B cell (primary cell): Measurements from ENCODE around the gene BRD1. TPM values are rescaled to one million over a fixed set of nuclear protein-coding genes. Genes with fewer than 3 reads are reported as not detected.

Experiments used
- ATAC-seq: fragments of 200-7000 bp; cut with Tn5 transposase; one replicate; pipeline ENCODE4 v1.10.0; 2021; ENCODE audit warnings: low read depth, mild to moderate bottlenecking, moderate number of reproducible peaks, moderate library complexity
- CTCF ChIA-PET: fragments of 350-600 bp; sonication (Branson Sonifier 250); formaldehyde crosslinking; loops from one replicate; lab custom pipeline; 2021; ENCODE audit warnings: antibody characterized with exemption, inconsistent platforms; lab: Charles Lee
- POLR2A ChIA-PET: fragments of 350-600 bp; sonication (Branson Sonifier 250); formaldehyde crosslinking; loops from one replicate; lab custom pipeline; 2021; ENCODE audit warnings: antibody characterized with exemption; lab: Charles Lee
- DNase-seq: peaks from one replicate; pipeline ENCODE4 v3.0.0; 2013
- H2AFZ ChIP-seq: 2 replicates; pipeline ENCODE4 v1.6.1; 2012; ENCODE audit warnings: mild to moderate bottlenecking, low read depth, low read length; ENCODE audit not compliant: insufficient read depth, poor library complexity, severe bottlenecking
- H3K27ac ChIP-seq, 2 donors: 1 replicate in 1 of 2; 2 replicates in 1 of 2; pipeline ENCODE4 v1.5.1; 2012 to 2013; ENCODE audit warnings: low read length in 2 of 2, mild to moderate bottlenecking in 2 of 2, moderate library complexity in 1 of 2
- H3K27me3 ChIP-seq, 4 experiments: fragments of 200-600 bp in 1 of 4; sonication (generic) in 1 of 4; replicated peaks in 1 of 4; 1 replicate in 2 of 4; 2 replicates in 2 of 4; pipeline versions ENCODE4 v1.6.1 to v1.7.0; 2013 to 2016; ENCODE audit warnings: low read length in 3 of 4, mild to moderate bottlenecking in 2 of 4, mixed read lengths in 1 of 4, moderate library complexity in 1 of 4; ENCODE audit not compliant: insufficient read depth in 4 of 4, control insufficient read depth in 3 of 4; ENCODE audit errors: control extremely low read depth in 1 of 4
- H3K36me3 ChIP-seq, 2 experiments: replicated peaks in 1 of 2; 1 replicate in 1 of 2; 2 replicates in 1 of 2; pipeline versions ENCODE4 v1.6.1 to v1.7.1; 2013; ENCODE audit warnings: low read length in 1 of 2; ENCODE audit not compliant: insufficient read depth in 2 of 2, control insufficient read depth in 1 of 2; ENCODE audit errors: control extremely low read depth in 1 of 2, extremely low read depth in 1 of 2
- H3K4me1 ChIP-seq, 2 donors: fragments of 200-600 bp in 1 of 2; sonication (generic) in 1 of 2; 1 replicate in 1 of 2; 2 replicates in 1 of 2; pipeline versions ENCODE4 v1.5.1 to v1.6.1; 2013 to 2017; ENCODE audit warnings: low read length in 2 of 2; ENCODE audit not compliant: control insufficient read depth in 2 of 2, insufficient read depth in 2 of 2
- H3K4me2 ChIP-seq: replicated peaks from 2 replicates; pipeline ENCODE3; 2012; ENCODE audit warnings: mild to moderate bottlenecking, low read depth, low read length; ENCODE audit not compliant: poor library complexity, severe bottlenecking
- H3K4me3 ChIP-seq, 5 experiments: fragments of 200-600 bp in 1 of 5; sonication (generic) in 1 of 5; 1 replicate in 3 of 5; 2 replicates in 2 of 5; pipeline versions ENCODE4 v1.5.1 to v1.7.0; 2011 to 2016; ENCODE audit warnings: low read length in 4 of 5, mild to moderate bottlenecking in 4 of 5, low read depth in 2 of 5, control low read depth in 1 of 5, moderate library complexity in 1 of 5; ENCODE audit not compliant: insufficient read depth in 1 of 5; ENCODE audit errors: control extremely low read depth in 1 of 5, extremely low read depth in 1 of 5
- H3K79me2 ChIP-seq: fragments of 200-600 bp; sonication (generic); one replicate; pipeline ENCODE4 v1.6.0; 2016; ENCODE audit warnings: low read length; ENCODE audit not compliant: control insufficient read depth, insufficient read depth
- H3K9ac ChIP-seq: fragments of 200-600 bp; sonication (generic); 2 replicates; pipeline ENCODE4 v1.6.1; 2017; ENCODE audit warnings: mild to moderate bottlenecking, low read length, moderate library complexity
- H3K9me3 ChIP-seq, 3 donors: one replicate each; pipeline versions ENCODE4 v1.6.1 to v1.7.1; 2013; ENCODE audit warnings: low read length in 2 of 3; ENCODE audit not compliant: control insufficient read depth in 2 of 3, insufficient read depth in 1 of 3; ENCODE audit errors: control extremely low read depth in 1 of 3
- H4K20me1 ChIP-seq: 2 replicates; pipeline ENCODE4 v1.6.0; 2012; ENCODE audit warnings: mild to moderate bottlenecking, low read length; ENCODE audit not compliant: insufficient read depth, control insufficient read depth, poor library complexity, severe bottlenecking
- H3K27ac Mint-ChIP-seq: one replicate; pipeline ENCODE4 v1.8.0; 2021; ENCODE audit warnings: mixed read lengths
- H3K27me3 Mint-ChIP-seq: one replicate; pipeline ENCODE4 v1.8.0; 2021; ENCODE audit warnings: mixed read lengths
- H3K4me1 Mint-ChIP-seq: one replicate; pipeline ENCODE4 v1.8.0; 2021; ENCODE audit warnings: mixed read lengths
- H3K4me3 Mint-ChIP-seq: one replicate; pipeline ENCODE4 v1.8.0; 2021; ENCODE audit warnings: mixed read lengths
- H3K9me3 Mint-ChIP-seq: one replicate; pipeline ENCODE4 v1.8.0; 2022; ENCODE audit warnings: mixed read lengths; ENCODE audit not compliant: insufficient read depth
- EZH2 ChIP-seq: IDR thresholded peaks from 2 replicates; pipeline ENCODE4 v1.6.1; 2012; ENCODE audit warnings: borderline replicate concordance, low read depth, mild to moderate bottlenecking, moderate library complexity, low read length; ENCODE audit not compliant: insufficient read depth, poor library complexity, severe bottlenecking
- WGBS: methylation state at CpG from one replicate; pipeline ENCODE4 v1.1.5; 2013; ENCODE audit warnings: missing lambda C conversion rate; ENCODE audit not compliant: insufficient coverage; 5-methylcytosine and 5-hydroxymethylcytosine counted together
- intact Hi-C: fragments of 100-400 bp; cut with micrococcal nuclease; formaldehyde crosslinking; loops from one replicate; pipeline ENCODE4 v1.10.0; 2022
- polyA plus RNA-seq: library from polyadenylated mRNA; depleted of rRNA; stranded (reverse); fragments of >200 nt; gene quantifications from 2 replicates; pipeline ENCODE4 v1.2.3, GENCODE V29; 2012
- total RNA-seq, 2 donors: library from RNA; stranded (reverse); fragments of 120-200 nt in 1 of 2; gene quantifications; 1 replicate in 1 of 2; 2 replicates in 1 of 2; pipeline versions ENCODE4 v1.2.3 to v1.2.4, GENCODE V29; 2013 to 2022
- TF ChIP-seq, protein P1 (sequence below): fragments of 200-600 bp; IDR thresholded peaks from one replicate; pipeline ENCODE4 v1.8.0; 2022; ENCODE audit warnings: antibody characterized with exemption, mild to moderate bottlenecking

BRD1 gene
- total and polyA plus RNA-seq, 2 donors (not counting 1 experiment from before 2014, with no cell fraction given) = 16.9 to 73.3 TPM

DNA sequence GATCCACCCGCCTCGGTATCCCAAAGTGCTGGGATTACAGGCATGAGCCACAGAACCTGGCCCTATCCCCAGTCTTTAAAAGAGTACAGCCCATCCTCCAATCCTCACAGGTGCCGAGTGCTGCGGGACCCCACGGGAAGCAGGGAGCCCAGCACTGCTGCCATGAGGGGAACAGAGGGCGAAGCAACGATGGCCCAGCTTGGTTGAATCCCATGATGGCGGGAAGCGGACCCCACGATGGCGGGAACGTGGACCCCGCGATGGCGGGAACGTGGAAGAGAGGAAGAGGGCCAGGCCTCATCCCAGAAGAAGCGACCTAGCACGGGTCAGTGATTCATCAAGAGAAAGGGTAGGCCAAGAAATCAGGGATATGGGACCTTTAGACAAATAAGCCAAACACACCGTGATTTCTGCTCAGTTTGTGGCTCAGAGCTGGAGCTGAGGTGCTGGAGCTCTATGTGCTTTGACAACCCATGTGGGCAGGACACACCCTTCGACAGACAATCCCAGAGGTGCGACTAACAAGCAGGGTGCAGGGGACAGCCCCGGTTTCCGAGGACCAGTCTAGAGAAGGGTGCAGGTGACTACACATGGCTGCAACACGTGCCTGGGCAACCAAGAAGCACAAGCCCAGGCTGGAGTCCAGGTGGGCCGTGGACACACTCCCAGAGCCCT, 30.9 kb downstream of the BRD1 start:
- Histone ChIP-seq H3K27ac (no peak overlapping the region), H4K20me1 (peaks cover 93% of the 10 kb centered on the region), H3K79me2 (peaks cover 93% of the 10 kb centered on the region), H2AFZ (no peak overlapping the region), H3K27me3 (no peaks in the 10 kb centered on the region), H3K4me3 (no peak overlapping the region), H3K36me3 (peaks cover 0 to 80% of the 10 kb centered on the region in 2 experiments), H3K9ac (no peak overlapping the region), H3K9me3 (no peaks in the 10 kb centered on the region), H3K4me2 (no peak overlapping the region), H3K4me1 (no peaks in the 10 kb centered on the region)
- peaks cover 4% of the 10 kb centered on the region for H3K4me1 Mint-ChIP-seq
- ChIA-PET POLR2A (no interaction called here), CTCF (interaction anchor here (1.0 kb wide), 1 partner anchor 62 kb away, joined by 3 read pairs; no protein-coding TSS in a partner anchor)
- intact Hi-C loops = no loop called here
- H3K4me3 Mint-ChIP-seq = no peak overlapping the region
- no peak overlapping the region for H3K27ac Mint-ChIP-seq
- no peaks in the 10 kb centered on the region for H3K27me3 Mint-ChIP-seq
- H3K9me3 Mint-ChIP-seq = no peaks in the 10 kb centered on the region
- DNase-seq (no peak), ATAC-seq (no peak)
- WGBS = 98% methylated on average over 25 of the region's 25 CpGs
- TF ChIP-seq, protein P1, sequence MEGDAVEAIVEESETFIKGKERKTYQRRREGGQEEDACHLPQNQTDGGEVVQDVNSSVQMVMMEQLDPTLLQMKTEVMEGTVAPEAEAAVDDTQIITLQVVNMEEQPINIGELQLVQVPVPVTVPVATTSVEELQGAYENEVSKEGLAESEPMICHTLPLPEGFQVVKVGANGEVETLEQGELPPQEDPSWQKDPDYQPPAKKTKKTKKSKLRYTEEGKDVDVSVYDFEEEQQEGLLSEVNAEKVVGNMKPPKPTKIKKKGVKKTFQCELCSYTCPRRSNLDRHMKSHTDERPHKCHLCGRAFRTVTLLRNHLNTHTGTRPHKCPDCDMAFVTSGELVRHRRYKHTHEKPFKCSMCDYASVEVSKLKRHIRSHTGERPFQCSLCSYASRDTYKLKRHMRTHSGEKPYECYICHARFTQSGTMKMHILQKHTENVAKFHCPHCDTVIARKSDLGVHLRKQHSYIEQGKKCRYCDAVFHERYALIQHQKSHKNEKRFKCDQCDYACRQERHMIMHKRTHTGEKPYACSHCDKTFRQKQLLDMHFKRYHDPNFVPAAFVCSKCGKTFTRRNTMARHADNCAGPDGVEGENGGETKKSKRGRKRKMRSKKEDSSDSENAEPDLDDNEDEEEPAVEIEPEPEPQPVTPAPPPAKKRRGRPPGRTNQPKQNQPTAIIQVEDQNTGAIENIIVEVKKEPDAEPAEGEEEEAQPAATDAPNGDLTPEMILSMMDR = no peak
- no peak for TF ChIP-seq EZH2

- DNase-seq (no peak), ATAC-seq (no peak)
- Mint-ChIP-seq H3K4me1 (peaks cover 2% of the 10 kb centered on the region), H3K4me3 (no peak overlapping the region), H3K27ac (no peak overlapping the region), H3K9me3 (no peaks in the 10 kb centered on the region), H3K27me3 (no peaks in the 10 kb centered on the region)
- WGBS = 97% methylated on average over 11 of the region's 11 CpGs
- CTCF ChIA-PET = interaction anchor here (1.0 kb wide), 1 partner anchor 63 kb away, joined by 3 read pairs; no protein-coding TSS in a partner anchor
- peaks cover 93% of the 10 kb centered on the region for H3K79me2 ChIP-seq
- H3K4me1 ChIP-seq = no peaks in the 10 kb centered on the region
- no peak overlapping the region for H3K4me2 ChIP-seq
- TF ChIP-seq EZH2 = no peak
- TF ChIP-seq, protein P1 = no peak
- intact Hi-C loops = no loop called here
- no peak overlapping the region for H3K4me3 ChIP-seq
- H3K9ac ChIP-seq = no peak overlapping the region
- no peaks in the 10 kb centered on the region for H3K27me3 ChIP-seq
- peaks cover 93% of the 10 kb centered on the region for H4K20me1 ChIP-seq
- H3K9me3 ChIP-seq = no peaks in the 10 kb centered on the region
- POLR2A ChIA-PET = no interaction called here
- peaks cover 2 to 80% of the 10 kb centered on the region in 2 experiments for H3K36me3 ChIP-seq
- H2AFZ ChIP-seq = no peak overlapping the region
- H3K27ac ChIP-seq = no peak overlapping the region
Observed at GRCh38 chr22:49795521-49795920, 32.2 kb downstream of the BRD1 start.
